ENCODE data around the gene DLG1.

The DLG1 gene

GRCh38 chr3:197171481-197172067 is 126.8 kb downstream of the DLG1 start:
- no peaks in the 10 kb centered on the region for H3K27me3 ChIP-seq
- H3K9me3 ChIP-seq = no peaks in the 10 kb centered on the region
- no peak overlapping the region for H3K4me3 ChIP-seq
- H3K4me1 ChIP-seq = peaks cover 23% of the 10 kb centered on the region
- no peak overlapping the region for H3K9ac ChIP-seq
- no peaks in the 10 kb centered on the region for H4K20me1 ChIP-seq
- H3K4me2 ChIP-seq = no peak overlapping the region
- no peak overlapping the region for H3K27ac ChIP-seq
- peaks cover 15% of the 10 kb centered on the region for H3K36me3 ChIP-seq
- TF ChIP-seq Cebpa-rat (IDR thresholded peaks at IDR 0.05) = no peak

GRCh38 chr3:197169028-197169427 is 129.4 kb downstream of the DLG1 start:
- Histone ChIP-seq H3K27me3 (no peaks in the 10 kb centered on the region), H3K4me3 (no peak overlapping the region), H3K9me3 (0 out of 2 replicates have a peak, but pooled peaks cover 2% of the 10 kb centered on the region), H3K4me1 (no peaks in the 10 kb centered on the region; the same call in 1 of the 2 replicates), H3K4me2 (no peak overlapping the region), H3K9ac (no peak overlapping the region), H3K36me3 (peaks cover 29% of the 10 kb centered on the region), H4K20me1 (peaks cover 6% of the 10 kb centered on the region; the same call in 1 of the 2 replicates), H3K27ac (no peak overlapping the region)
- no peak for TF ChIP-seq Cebpa-rat (IDR thresholded peaks at IDR 0.05)

- Histone ChIP-seq H3K4me3 (no peak overlapping the region), H3K4me2 (no peak overlapping the region), H3K9me3 (0 out of 2 replicates have a peak, but pooled peaks cover 3% of the 10 kb centered on the region), H3K9ac (no peak overlapping the region), H3K27me3 (no peaks in the 10 kb centered on the region), H3K36me3 (peaks cover 30% of the 10 kb centered on the region), H3K4me1 (no peaks in the 10 kb centered on the region), H3K27ac (no peak overlapping the region), H4K20me1 (peaks cover 6% of the 10 kb centered on the region; the same call in 1 of the 2 replicates)
- no peak for TF ChIP-seq Cebpa-rat (IDR thresholded peaks at IDR 0.05)
These were observed 129.8 kb downstream of the DLG1 start for GRCh38 chr3:197168606-197169005.

GRCh38 chr3:197168063-197168462 is 130.3 kb downstream of the DLG1 start:
- 0 out of 2 replicates have a peak, but pooled peaks cover 3% of the 10 kb centered on the region for H3K9me3 ChIP-seq
- no peak overlapping the region for H3K4me2 ChIP-seq
- peaks cover 6% of the 10 kb centered on the region; the same call in 1 of the 2 replicates for H4K20me1 ChIP-seq
- no peaks in the 10 kb centered on the region for H3K27me3 ChIP-seq
- TF ChIP-seq Cebpa-rat (IDR thresholded peaks at IDR 0.05) = no peak
- H3K4me1 ChIP-seq = no peaks in the 10 kb centered on the region
- H3K4me3 ChIP-seq = no peak overlapping the region
- H3K27ac ChIP-seq = no peak overlapping the region
- H3K9ac ChIP-seq = no peak overlapping the region
- peaks cover 27% of the 10 kb centered on the region for H3K36me3 ChIP-seq

GRCh38 chr3:197167549-197167948 is 130.9 kb downstream of the DLG1 start:
- H3K36me3 ChIP-seq = peaks cover 27% of the 10 kb centered on the region
- TF ChIP-seq Cebpa-rat (IDR thresholded peaks at IDR 0.05) = no peak
- H3K9ac ChIP-seq = no peak overlapping the region
- no peak overlapping the region for H3K4me2 ChIP-seq
- 0 out of 2 replicates have a peak, but pooled peaks cover 3% of the 10 kb centered on the region for H3K9me3 ChIP-seq
- no peak overlapping the region for H3K27ac ChIP-seq
- peaks cover 6% of the 10 kb centered on the region; the same call in 1 of the 2 replicates for H4K20me1 ChIP-seq
- no peaks in the 10 kb centered on the region for H3K4me1 ChIP-seq
- H3K4me3 ChIP-seq = no peak overlapping the region
- H3K27me3 ChIP-seq = no peaks in the 10 kb centered on the region

- H3K4me1 ChIP-seq = no peaks in the 10 kb centered on the region
- H3K9me3 ChIP-seq = 0 out of 2 replicates have a peak, but pooled peaks cover 3% of the 10 kb centered on the region
- H3K27me3 ChIP-seq = no peaks in the 10 kb centered on the region
- TF ChIP-seq Cebpa-rat (IDR thresholded peaks at IDR 0.05) = no peak
- H3K4me2 ChIP-seq = no peak overlapping the region
- H3K4me3 ChIP-seq = no peak overlapping the region
- peaks cover 6% of the 10 kb centered on the region; the same call in 1 of the 2 replicates for H4K20me1 ChIP-seq
- no peak overlapping the region for H3K9ac ChIP-seq
- peaks cover 27% of the 10 kb centered on the region for H3K36me3 ChIP-seq
- no peak overlapping the region for H3K27ac ChIP-seq
These were observed 132.5 kb downstream of the DLG1 start for GRCh38 chr3:197165890-197166289.

- Histone ChIP-seq H3K4me1 (no peaks in the 10 kb centered on the region), H3K4me2 (no peak overlapping the region), H4K20me1 (0 out of 2 replicates have a peak, but pooled peaks cover 6% of the 10 kb centered on the region), H3K36me3 (peaks cover 48% of the 10 kb centered on the region), H3K27ac (no peak overlapping the region), H3K4me3 (no peak overlapping the region), H3K9me3 (peaks cover 48% of the 10 kb centered on the region), H3K9ac (no peak overlapping the region), H3K27me3 (no peaks in the 10 kb centered on the region)
- no peak for TF ChIP-seq Cebpa-rat (IDR thresholded peaks at IDR 0.05)
These were observed 143.4 kb downstream of the DLG1 start for GRCh38 chr3:197155046-197155445.

- Histone ChIP-seq H3K4me2 (no peak overlapping the region), H4K20me1 (0 out of 2 replicates have a peak, but pooled peaks cover 6% of the 10 kb centered on the region), H3K4me3 (no peak overlapping the region)
These were observed 146.8 kb downstream of the DLG1 start for GRCh38 chr3:197151580-197151979.

GRCh38 chr3:197149528-197149927 is 148.9 kb downstream of the DLG1 start:
- no peaks in the 10 kb centered on the region for H3K27me3 ChIP-seq
- H3K4me1 ChIP-seq = no peaks in the 10 kb centered on the region
- no peak overlapping the region for H3K9ac ChIP-seq
- H3K36me3 ChIP-seq = peaks cover 46% of the 10 kb centered on the region
- H3K4me2 ChIP-seq = no peak overlapping the region
- H3K9me3 ChIP-seq = peaks cover 27% of the 10 kb centered on the region
- TF ChIP-seq Cebpa-rat (IDR thresholded peaks at IDR 0.05) = no peak
- H3K27ac ChIP-seq = no peak overlapping the region
- 0 out of 2 replicates have a peak, but pooled peaks cover 6% of the 10 kb centered on the region for H4K20me1 ChIP-seq
- H3K4me3 ChIP-seq = no peak overlapping the region

More at GRCh38 chr3:197151580-197151979, 146.8 kb downstream of the DLG1 start:
- Histone ChIP-seq H3K27ac (no peak overlapping the region), H3K4me1 (no peaks in the 10 kb centered on the region), H3K9me3 (peaks cover 42% of the 10 kb centered on the region), H3K27me3 (no peaks in the 10 kb centered on the region), H3K36me3 (peaks cover 51% of the 10 kb centered on the region), H3K9ac (no peak overlapping the region)
- no peak for TF ChIP-seq Cebpa-rat (IDR thresholded peaks at IDR 0.05)

GRCh38 chr3:197144188-197144587 is 154.2 kb downstream of the DLG1 start:
- peaks cover 16% of the 10 kb centered on the region for H3K4me1 ChIP-seq
- no peaks in the 10 kb centered on the region for H3K27me3 ChIP-seq
- no peak overlapping the region for H3K27ac ChIP-seq
- H3K4me2 ChIP-seq = no peak overlapping the region
- TF ChIP-seq Cebpa-rat (IDR thresholded peaks at IDR 0.05) = no peak
- H3K9me3 ChIP-seq = peaks cover 19% of the 10 kb centered on the region
- no peak overlapping the region for H3K9ac ChIP-seq
- no peaks in the 10 kb centered on the region for H4K20me1 ChIP-seq
- H3K36me3 ChIP-seq = peaks cover 52% of the 10 kb centered on the region
- no peak overlapping the region for H3K4me3 ChIP-seq

All from BLaER1 (cell line).